SK-N-SH treated with all-trans-retinoic acid at 6 μM for 48 hours (cell line): Measurements from ENCODE around the gene GRIA4.

Experiments
- ATAC-seq: fragments of 200-7000 bp; cut with Tn5 transposase; 3 replicates; pipeline ENCODE4 v1.9.1; 2020; ENCODE audit warnings: mild to moderate bottlenecking, moderate library complexity
- ARNTL ChIP-seq: fragments of 450-650 bp; formaldehyde crosslinking; IDR thresholded peaks from 2 replicates; pipeline ENCODE4 v1.5.0; 2020; ENCODE audit warnings: low read depth, mild to moderate bottlenecking, moderate library complexity, borderline replicate concordance
- BACH2 ChIP-seq: fragments of 250-450 bp; sonication (Bioruptor Pico); IDR thresholded peaks from 2 replicates; pipeline ENCODE4 v1.9.0; 2021; ENCODE audit warnings: mild to moderate bottlenecking, borderline replicate concordance
- CSDC2 ChIP-seq: fragments of 250-450 bp; sonication (Bioruptor Pico); IDR thresholded peaks from 2 replicates; pipeline ENCODE4 v1.5.0; 2020; ENCODE audit warnings: mild to moderate bottlenecking, moderate library complexity
- ESRRG ChIP-seq: fragments of 250-450 bp; sonication (Bioruptor Pico); IDR thresholded peaks from 2 replicates; pipeline ENCODE4 v1.6.1; 2021; ENCODE audit warnings: mild to moderate bottlenecking
- GLIS3 ChIP-seq: fragments of 250-450 bp; sonication (Bioruptor Pico); IDR thresholded peaks from 2 replicates; pipeline ENCODE4 v1.5.0; 2020; ENCODE audit warnings: mild to moderate bottlenecking, moderate library complexity
- ISL1 ChIP-seq: fragments of 250-450 bp; sonication (Bioruptor Pico); IDR thresholded peaks from 2 replicates; pipeline ENCODE4 v2.1.2; 2022; ENCODE audit warnings: mild to moderate bottlenecking, moderate library complexity
- OSR1 ChIP-seq: fragments of 250-450 bp; sonication (Bioruptor Pico); IDR thresholded peaks from 2 replicates; pipeline ENCODE4 v1.8.0; 2022; ENCODE audit warnings: moderate library complexity, mild to moderate bottlenecking, inconsistent platforms
- PPARA ChIP-seq: fragments of 250-450 bp; sonication (Bioruptor Pico); IDR thresholded peaks from 2 replicates; pipeline ENCODE4 v1.5.0; 2020; ENCODE audit warnings: mild to moderate bottlenecking, borderline replicate concordance
- RARB ChIP-seq: fragments of 250-450 bp; sonication (Bioruptor Pico); IDR thresholded peaks from 2 replicates; pipeline ENCODE4 v1.8.0; 2021; ENCODE audit warnings: mild to moderate bottlenecking, moderate library complexity
- TCF4 ChIP-seq: fragments of 250-450 bp; sonication (Bioruptor Pico); IDR thresholded peaks from 2 replicates; pipeline ENCODE4 v1.8.0; 2021; ENCODE audit warnings: mild to moderate bottlenecking, moderate library complexity, borderline replicate concordance
- TOX ChIP-seq: fragments of 250-450 bp; sonication (Bioruptor Pico); IDR thresholded peaks from 2 replicates; pipeline ENCODE4 v1.8.0; 2021; ENCODE audit warnings: mild to moderate bottlenecking, moderate library complexity, borderline replicate concordance
- ZC3H10 ChIP-seq: fragments of 250-450 bp; sonication (Bioruptor Pico); IDR thresholded peaks from 2 replicates; pipeline ENCODE4 v1.5.1; 2021; ENCODE audit warnings: mild to moderate bottlenecking, moderate library complexity
- ZFP3 ChIP-seq: fragments of 250-450 bp; sonication (Bioruptor Pico); IDR thresholded peaks from 2 replicates; pipeline ENCODE4 v1.5.0; 2020; ENCODE audit warnings: mild to moderate bottlenecking, moderate library complexity
- ZFP30 ChIP-seq: fragments of 450-650 bp; formaldehyde crosslinking; IDR thresholded peaks from 2 replicates; pipeline ENCODE4 v1.5.0; 2022; ENCODE audit warnings: mild to moderate bottlenecking, moderate library complexity
- ZNF565 ChIP-seq: fragments of 450-650 bp; formaldehyde crosslinking; conservative IDR thresholded peaks from 2 replicates; pipeline ENCODE4 v1.5.0; 2020; ENCODE audit warnings: low read depth, mild to moderate bottlenecking, moderate library complexity
- ZNF70 ChIP-seq: fragments of 450-650 bp; formaldehyde crosslinking; IDR thresholded peaks from 2 replicates; pipeline ENCODE4 v1.5.0; 2020; ENCODE audit warnings: mild to moderate bottlenecking, moderate library complexity
- ZNF8 ChIP-seq: fragments of 450-650 bp; formaldehyde crosslinking; IDR thresholded peaks from 2 replicates; pipeline ENCODE4 v1.5.0; 2020; ENCODE audit warnings: mild to moderate bottlenecking, moderate library complexity
- TF ChIP-seq, protein P1 (sequence below): fragments of 250-450 bp; sonication (Bioruptor Pico); IDR thresholded peaks from 2 replicates; pipeline ENCODE4 v1.5.1; 2021; ENCODE audit warnings: mild to moderate bottlenecking, moderate library complexity
- TF ChIP-seq, protein P2 (sequence below): fragments of 250-450 bp; sonication (Bioruptor Pico); IDR thresholded peaks from 2 replicates; pipeline ENCODE4 v1.8.0; 2021; ENCODE audit warnings: low read depth, mild to moderate bottlenecking, moderate library complexity, borderline replicate concordance
- TF ChIP-seq, protein P3 (sequence below): fragments of 250-450 bp; sonication (Bioruptor Pico); IDR thresholded peaks from 2 replicates; pipeline ENCODE4 v1.8.0; 2020; ENCODE audit warnings: mild to moderate bottlenecking, moderate library complexity, borderline replicate concordance
- TF ChIP-seq, protein P4 (sequence below): fragments of 250-450 bp; sonication (Bioruptor Pico); IDR thresholded peaks from 2 replicates; pipeline ENCODE4 v1.5.0; 2020; ENCODE audit warnings: mild to moderate bottlenecking, moderate library complexity

GRIA4 gene

DNA sequence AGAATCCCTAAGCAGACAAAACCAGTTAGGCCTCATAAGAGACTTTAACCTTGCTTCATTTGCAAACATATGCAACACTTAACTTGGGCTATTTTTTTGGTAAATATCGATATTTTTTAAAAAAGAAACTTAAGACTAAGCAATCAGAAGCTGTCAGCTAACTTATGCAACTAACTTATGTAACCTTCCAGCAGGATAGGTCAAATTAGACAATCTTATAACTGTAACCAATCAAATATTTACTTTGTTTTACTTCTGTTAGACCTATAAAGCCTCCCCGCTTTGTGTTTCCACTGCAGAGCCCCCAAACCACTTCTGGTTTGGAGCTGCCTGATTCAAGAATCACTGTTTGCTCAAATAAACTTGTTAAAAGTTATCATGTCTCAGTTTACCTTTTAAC lies 404.2 kb downstream of the GRIA4 start (continued):
- TF ChIP-seq, protein P1, sequence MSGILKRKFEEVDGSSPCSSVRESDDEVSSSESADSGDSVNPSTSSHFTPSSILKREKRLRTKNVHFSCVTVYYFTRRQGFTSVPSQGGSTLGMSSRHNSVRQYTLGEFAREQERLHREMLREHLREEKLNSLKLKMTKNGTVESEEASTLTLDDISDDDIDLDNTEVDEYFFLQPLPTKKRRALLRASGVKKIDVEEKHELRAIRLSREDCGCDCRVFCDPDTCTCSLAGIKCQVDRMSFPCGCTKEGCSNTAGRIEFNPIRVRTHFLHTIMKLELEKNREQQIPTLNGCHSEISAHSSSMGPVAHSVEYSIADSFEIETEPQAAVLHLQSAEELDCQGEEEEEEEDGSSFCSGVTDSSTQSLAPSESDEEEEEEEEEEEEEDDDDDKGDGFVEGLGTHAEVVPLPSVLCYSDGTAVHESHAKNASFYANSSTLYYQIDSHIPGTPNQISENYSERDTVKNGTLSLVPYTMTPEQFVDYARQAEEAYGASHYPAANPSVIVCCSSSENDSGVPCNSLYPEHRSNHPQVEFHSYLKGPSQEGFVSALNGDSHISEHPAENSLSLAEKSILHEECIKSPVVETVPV (CRISPR knock-in tag): no peak
- TF ChIP-seq ZFP30 (no peak), RARB (CRISPR knock-in tag) (no peak), OSR1 (CRISPR knock-in tag) (no peak), TCF4 (no peak), TOX (CRISPR knock-in tag) (no peak), ESRRG (CRISPR knock-in tag) (no peak), ISL1 (CRISPR knock-in tag) (no peak), CSDC2 (no peak), BACH2 (CRISPR knock-in tag) (no peak), GLIS3 (CRISPR knock-in tag) (no peak)
- TF ChIP-seq, protein P2, sequence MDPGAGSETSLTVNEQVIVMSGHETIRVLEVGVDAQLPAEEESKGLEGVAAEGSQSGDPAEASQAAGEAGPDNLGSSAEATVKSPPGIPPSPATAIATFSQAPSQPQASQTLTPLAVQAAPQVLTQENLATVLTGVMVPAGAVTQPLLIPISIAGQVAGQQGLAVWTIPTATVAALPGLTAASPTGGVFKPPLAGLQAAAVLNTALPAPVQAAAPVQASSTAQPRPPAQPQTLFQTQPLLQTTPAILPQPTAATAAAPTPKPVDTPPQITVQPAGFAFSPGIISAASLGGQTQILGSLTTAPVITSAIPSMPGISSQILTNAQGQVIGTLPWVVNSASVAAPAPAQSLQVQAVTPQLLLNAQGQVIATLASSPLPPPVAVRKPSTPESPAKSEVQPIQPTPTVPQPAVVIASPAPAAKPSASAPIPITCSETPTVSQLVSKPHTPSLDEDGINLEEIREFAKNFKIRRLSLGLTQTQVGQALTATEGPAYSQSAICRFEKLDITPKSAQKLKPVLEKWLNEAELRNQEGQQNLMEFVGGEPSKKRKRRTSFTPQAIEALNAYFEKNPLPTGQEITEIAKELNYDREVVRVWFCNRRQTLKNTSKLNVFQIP: no peak

DNA sequence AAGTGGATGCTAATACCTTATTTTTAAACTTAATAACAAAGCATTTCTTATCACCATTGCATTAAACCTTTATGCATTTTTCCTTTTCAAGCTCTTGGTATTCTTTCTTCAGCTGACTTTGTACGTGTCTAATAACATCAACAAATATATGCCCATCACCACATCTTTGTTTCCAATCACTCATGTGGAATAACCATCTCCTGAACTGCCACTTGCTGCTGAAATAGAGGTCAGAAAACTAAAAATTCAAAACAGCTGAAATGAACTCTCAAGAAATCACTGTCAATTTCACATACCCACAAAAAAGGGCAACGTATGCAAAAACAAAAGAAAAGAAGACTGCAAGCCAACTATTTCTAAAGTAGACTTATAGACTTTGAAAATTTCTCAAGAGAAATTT lies 404.7 kb downstream of the GRIA4 start:
- TF ChIP-seq ISL1 (CRISPR knock-in tag): no peak
- no peak for TF ChIP-seq ZNF565 (CRISPR knock-in tag)
- no peak for TF ChIP-seq OSR1 (CRISPR knock-in tag)
- TF ChIP-seq ZNF70 (CRISPR knock-in tag): no peak
- TF ChIP-seq, protein P3, sequence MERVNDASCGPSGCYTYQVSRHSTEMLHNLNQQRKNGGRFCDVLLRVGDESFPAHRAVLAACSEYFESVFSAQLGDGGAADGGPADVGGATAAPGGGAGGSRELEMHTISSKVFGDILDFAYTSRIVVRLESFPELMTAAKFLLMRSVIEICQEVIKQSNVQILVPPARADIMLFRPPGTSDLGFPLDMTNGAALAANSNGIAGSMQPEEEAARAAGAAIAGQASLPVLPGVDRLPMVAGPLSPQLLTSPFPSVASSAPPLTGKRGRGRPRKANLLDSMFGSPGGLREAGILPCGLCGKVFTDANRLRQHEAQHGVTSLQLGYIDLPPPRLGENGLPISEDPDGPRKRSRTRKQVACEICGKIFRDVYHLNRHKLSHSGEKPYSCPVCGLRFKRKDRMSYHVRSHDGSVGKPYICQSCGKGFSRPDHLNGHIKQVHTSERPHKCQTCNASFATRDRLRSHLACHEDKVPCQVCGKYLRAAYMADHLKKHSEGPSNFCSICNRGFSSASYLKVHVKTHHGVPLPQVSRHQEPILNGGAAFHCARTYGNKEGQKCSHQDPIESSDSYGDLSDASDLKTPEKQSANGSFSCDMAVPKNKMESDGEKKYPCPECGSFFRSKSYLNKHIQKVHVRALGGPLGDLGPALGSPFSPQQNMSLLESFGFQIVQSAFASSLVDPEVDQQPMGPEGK (CRISPR knock-in tag): no peak
- TF ChIP-seq TOX (CRISPR knock-in tag): no peak
- no peak for TF ChIP-seq ZFP3 (CRISPR knock-in tag)
- TF ChIP-seq ARNTL (CRISPR knock-in tag): no peak
- TF ChIP-seq ESRRG (CRISPR knock-in tag): no peak
- no peak for TF ChIP-seq PPARA (CRISPR knock-in tag)
- no peak for TF ChIP-seq ZC3H10 (CRISPR knock-in tag)
- TF ChIP-seq, protein P4, sequence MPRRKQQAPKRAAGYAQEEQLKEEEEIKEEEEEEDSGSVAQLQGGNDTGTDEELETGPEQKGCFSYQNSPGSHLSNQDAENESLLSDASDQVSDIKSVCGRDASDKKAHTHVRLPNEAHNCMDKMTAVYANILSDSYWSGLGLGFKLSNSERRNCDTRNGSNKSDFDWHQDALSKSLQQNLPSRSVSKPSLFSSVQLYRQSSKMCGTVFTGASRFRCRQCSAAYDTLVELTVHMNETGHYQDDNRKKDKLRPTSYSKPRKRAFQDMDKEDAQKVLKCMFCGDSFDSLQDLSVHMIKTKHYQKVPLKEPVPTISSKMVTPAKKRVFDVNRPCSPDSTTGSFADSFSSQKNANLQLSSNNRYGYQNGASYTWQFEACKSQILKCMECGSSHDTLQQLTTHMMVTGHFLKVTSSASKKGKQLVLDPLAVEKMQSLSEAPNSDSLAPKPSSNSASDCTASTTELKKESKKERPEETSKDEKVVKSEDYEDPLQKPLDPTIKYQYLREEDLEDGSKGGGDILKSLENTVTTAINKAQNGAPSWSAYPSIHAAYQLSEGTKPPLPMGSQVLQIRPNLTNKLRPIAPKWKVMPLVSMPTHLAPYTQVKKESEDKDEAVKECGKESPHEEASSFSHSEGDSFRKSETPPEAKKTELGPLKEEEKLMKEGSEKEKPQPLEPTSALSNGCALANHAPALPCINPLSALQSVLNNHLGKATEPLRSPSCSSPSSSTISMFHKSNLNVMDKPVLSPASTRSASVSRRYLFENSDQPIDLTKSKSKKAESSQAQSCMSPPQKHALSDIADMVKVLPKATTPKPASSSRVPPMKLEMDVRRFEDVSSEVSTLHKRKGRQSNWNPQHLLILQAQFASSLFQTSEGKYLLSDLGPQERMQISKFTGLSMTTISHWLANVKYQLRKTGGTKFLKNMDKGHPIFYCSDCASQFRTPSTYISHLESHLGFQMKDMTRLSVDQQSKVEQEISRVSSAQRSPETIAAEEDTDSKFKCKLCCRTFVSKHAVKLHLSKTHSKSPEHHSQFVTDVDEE (CRISPR knock-in tag): no peak
- no peak for TF ChIP-seq ZNF8 (CRISPR knock-in tag)
- no peak for ATAC-seq

DNA sequence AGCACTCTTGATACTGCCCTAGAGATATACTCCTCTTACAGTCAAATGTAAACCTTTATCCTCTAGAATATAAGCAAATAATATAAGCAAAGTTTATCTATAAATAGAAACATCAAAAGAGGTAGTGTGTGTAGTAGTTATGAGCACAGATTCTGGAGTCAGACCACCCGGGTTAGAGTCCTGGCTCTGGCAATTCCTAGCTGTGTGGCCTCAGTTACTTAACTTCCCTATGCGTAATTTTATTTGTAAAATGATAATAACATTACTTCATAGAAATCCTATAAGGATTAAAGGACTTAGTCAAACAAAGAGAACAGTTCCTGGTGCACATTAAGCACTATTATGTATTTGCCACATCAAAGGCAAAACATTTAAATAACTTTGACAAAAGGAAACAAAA lies 405.2 kb downstream of the GRIA4 start:
- TF ChIP-seq ZNF70 (CRISPR knock-in tag): no peak
- TF ChIP-seq ZFP30: no peak
- TF ChIP-seq, protein P1 (CRISPR knock-in tag): no peak
- TF ChIP-seq TOX (CRISPR knock-in tag): no peak
- ATAC-seq: no peak
